K562 (cell line): ENCODE data around the gene P2RY8.

Experiments used
- EGR1 ChIP-seq: fragments of 450-650 bp; conservative IDR thresholded peaks from 2 replicates; pipeline ENCODE4 v1.6.1; 2017; ENCODE audit warnings: mild to moderate bottlenecking
- KLF16 ChIP-seq: IDR thresholded peaks from 2 replicates; pipeline ENCODE4 v1.6.1; 2016; ENCODE audit warnings: antibody characterized with exemption
- PHF8 ChIP-seq: fragments of 200-600 bp; sonication (generic); IDR thresholded peaks from 2 replicates; pipeline ENCODE4 v1.6.1; 2012; ENCODE audit warnings: mixed run types, mild to moderate bottlenecking, inconsistent platforms, low read length, moderate library complexity, borderline replicate concordance
- POLR2A ChIP-seq: fragments of 450-650 bp; conservative IDR thresholded peaks from 2 replicates; pipeline ENCODE4 v1.6.1; 2016
- POLR2AphosphoS2 ChIP-seq: IDR thresholded peaks from 2 replicates; pipeline ENCODE4 v1.6.1; 2012; ENCODE audit warnings: low read length, improper control_type of control experiment
- PURB ChIP-seq: sonication (generic); formaldehyde crosslinking; IDR thresholded peaks from 2 replicates; pipeline ENCODE4 v1.9.0; 2021; ENCODE audit warnings: low read depth, mild to moderate bottlenecking, missing genetic modification reagents
- ZNF347 ChIP-seq: fragments of 450-650 bp; formaldehyde crosslinking; IDR thresholded peaks from 2 replicates; pipeline ENCODE4 v1.4.0; 2020; ENCODE audit warnings: low read depth, mild to moderate bottlenecking, moderate library complexity
- ZNF384 ChIP-seq: IDR thresholded peaks from 2 replicates; pipeline ENCODE4 v1.6.1; 2012; ENCODE audit warnings: low read depth, low read length, improper control_type of control experiment
- TF ChIP-seq, protein P1 (sequence below), 3 experiments: IDR thresholded peaks in 2 of 3; conservative IDR thresholded peaks in 1 of 3; 2 replicates each; pipeline ENCODE4 v1.5.1; 2011 to 2012; ENCODE audit warnings: low read length in 3 of 3, mild to moderate bottlenecking in 3 of 3, control low read depth in 2 of 3, improper control_type of control experiment in 1 of 3, inconsistent platforms in 1 of 3, low read depth in 1 of 3, mixed read lengths in 1 of 3, moderate library complexity in 1 of 3; ENCODE audit not compliant: insufficient read depth in 2 of 3
- TF ChIP-seq, protein P2 (sequence below), 2 experiments: fragments of 450-650 bp; formaldehyde crosslinking in 1 of 2; IDR thresholded peaks; 2 replicates each; pipeline versions ENCODE4 v1.4.0 to v1.6.1; 2014 to 2020; ENCODE audit warnings: mild to moderate bottlenecking in 2 of 2, borderline replicate concordance in 1 of 2, low read depth in 1 of 2

DNA sequence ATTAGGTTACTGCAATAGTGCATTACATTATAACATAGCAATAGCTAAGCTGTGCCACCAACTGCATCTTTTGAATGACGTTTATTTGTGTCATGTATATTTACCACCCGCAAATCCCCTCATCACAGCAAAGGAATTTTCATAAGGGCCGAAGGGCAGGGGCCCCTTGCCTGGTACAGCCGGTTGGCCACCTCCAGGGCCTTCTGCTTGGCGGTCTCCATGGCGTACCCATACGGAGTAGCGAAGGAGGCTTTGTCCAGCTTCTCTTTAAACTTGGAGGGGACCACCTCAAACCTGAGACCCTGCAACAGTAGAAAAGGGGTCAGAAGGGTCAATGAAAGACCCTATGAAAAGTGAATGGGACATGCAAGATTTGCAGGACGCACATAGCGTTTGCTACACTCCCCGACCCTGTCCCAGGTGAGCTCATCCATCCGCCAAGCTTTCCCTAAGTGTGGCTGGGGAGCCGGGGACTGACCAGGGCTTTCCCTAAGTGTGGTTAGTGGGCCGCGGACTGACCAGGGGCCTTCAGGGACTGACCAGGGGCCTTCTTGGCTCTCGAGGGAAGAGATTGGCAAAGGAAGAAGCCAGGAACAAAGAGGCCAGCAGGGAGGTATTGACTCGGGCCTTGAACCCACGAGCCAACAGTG is 94.8 kb downstream of the P2RY8 start:
- no peak for TF ChIP-seq EGR1
- TF ChIP-seq, protein P1, sequence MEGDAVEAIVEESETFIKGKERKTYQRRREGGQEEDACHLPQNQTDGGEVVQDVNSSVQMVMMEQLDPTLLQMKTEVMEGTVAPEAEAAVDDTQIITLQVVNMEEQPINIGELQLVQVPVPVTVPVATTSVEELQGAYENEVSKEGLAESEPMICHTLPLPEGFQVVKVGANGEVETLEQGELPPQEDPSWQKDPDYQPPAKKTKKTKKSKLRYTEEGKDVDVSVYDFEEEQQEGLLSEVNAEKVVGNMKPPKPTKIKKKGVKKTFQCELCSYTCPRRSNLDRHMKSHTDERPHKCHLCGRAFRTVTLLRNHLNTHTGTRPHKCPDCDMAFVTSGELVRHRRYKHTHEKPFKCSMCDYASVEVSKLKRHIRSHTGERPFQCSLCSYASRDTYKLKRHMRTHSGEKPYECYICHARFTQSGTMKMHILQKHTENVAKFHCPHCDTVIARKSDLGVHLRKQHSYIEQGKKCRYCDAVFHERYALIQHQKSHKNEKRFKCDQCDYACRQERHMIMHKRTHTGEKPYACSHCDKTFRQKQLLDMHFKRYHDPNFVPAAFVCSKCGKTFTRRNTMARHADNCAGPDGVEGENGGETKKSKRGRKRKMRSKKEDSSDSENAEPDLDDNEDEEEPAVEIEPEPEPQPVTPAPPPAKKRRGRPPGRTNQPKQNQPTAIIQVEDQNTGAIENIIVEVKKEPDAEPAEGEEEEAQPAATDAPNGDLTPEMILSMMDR (IDR thresholded peaks at IDR 0.05 in 2 of 3, conservative IDR thresholded peaks at IDR 0.05 in 1 of 3; ENCODE audit: insufficient read depth in 2 of 3, low read depth in 1 of 3, low read length in 3 of 3) = no peak
- no peak for TF ChIP-seq POLR2A
- TF ChIP-seq ZNF347 (CRISPR knock-in tag) = no peak
- TF ChIP-seq, protein P2, sequence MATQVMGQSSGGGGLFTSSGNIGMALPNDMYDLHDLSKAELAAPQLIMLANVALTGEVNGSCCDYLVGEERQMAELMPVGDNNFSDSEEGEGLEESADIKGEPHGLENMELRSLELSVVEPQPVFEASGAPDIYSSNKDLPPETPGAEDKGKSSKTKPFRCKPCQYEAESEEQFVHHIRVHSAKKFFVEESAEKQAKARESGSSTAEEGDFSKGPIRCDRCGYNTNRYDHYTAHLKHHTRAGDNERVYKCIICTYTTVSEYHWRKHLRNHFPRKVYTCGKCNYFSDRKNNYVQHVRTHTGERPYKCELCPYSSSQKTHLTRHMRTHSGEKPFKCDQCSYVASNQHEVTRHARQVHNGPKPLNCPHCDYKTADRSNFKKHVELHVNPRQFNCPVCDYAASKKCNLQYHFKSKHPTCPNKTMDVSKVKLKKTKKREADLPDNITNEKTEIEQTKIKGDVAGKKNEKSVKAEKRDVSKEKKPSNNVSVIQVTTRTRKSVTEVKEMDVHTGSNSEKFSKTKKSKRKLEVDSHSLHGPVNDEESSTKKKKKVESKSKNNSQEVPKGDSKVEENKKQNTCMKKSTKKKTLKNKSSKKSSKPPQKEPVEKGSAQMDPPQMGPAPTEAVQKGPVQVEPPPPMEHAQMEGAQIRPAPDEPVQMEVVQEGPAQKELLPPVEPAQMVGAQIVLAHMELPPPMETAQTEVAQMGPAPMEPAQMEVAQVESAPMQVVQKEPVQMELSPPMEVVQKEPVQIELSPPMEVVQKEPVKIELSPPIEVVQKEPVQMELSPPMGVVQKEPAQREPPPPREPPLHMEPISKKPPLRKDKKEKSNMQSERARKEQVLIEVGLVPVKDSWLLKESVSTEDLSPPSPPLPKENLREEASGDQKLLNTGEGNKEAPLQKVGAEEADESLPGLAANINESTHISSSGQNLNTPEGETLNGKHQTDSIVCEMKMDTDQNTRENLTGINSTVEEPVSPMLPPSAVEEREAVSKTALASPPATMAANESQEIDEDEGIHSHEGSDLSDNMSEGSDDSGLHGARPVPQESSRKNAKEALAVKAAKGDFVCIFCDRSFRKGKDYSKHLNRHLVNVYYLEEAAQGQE (IDR thresholded peaks at IDR 0.05; ENCODE audit: borderline replicate concordance) = no peak
- TF ChIP-seq, protein P2 (CRISPR knock-in tag; IDR thresholded peaks at IDR 0.05; ENCODE audit: low read depth) = no peak
- TF ChIP-seq PURB = no peak
- TF ChIP-seq PHF8 = no peak
- TF ChIP-seq KLF16 = no peak
- no peak for TF ChIP-seq POLR2AphosphoS2
- no peak for TF ChIP-seq ZNF384
